PC-3 (cell line): ENCODE data around the gene APOH. TPM values are rescaled to one million over a fixed set of nuclear protein-coding genes. Genes with fewer than 3 reads are reported as not detected.

Experiments used
- ATAC-seq: fragments of 200-7000 bp; cut with Tn5 transposase; 2 replicates; pipeline ENCODE4 v1.9.1; 2020; ENCODE audit warnings: mild to moderate bottlenecking, moderate library complexity
- BruUV-seq: library from RNA; stranded (reverse); fragments of 400-500 nt; replicated peaks from 2 replicates; lab custom pipeline; 2021; lab: Mats Ljungman, UMichigan
- CTCF ChIA-PET: fragments of 300-600 bp; sonication (Branson Sonifier 250); formaldehyde crosslinking; loops from one replicate; lab custom pipeline; 2022; ENCODE audit warnings: antibody characterized with exemption; lab: Charles Lee
- POLR2A ChIA-PET: fragments of 300-600 bp; sonication (Branson Sonifier 250); formaldehyde crosslinking; loops from one replicate; lab custom pipeline; 2022; ENCODE audit warnings: antibody characterized with exemption; ENCODE audit not compliant: unreplicated experiment; lab: Charles Lee
- DNase-seq: peaks from one replicate; pipeline ENCODE4 v3.0.0-alpha.2; 2015
- H2AFZ ChIP-seq: fragments of 300-600 bp; sonication (generic); 2 replicates; pipeline ENCODE4 v1.6.0; 2016; ENCODE audit warnings: antibody characterized with exemption, low read length
- H3F3A ChIP-seq: fragments of 300-600 bp; sonication (generic); one replicate; pipeline ENCODE4 v1.6.0; 2017; ENCODE audit warnings: antibody characterized with exemption, low read length, control low read depth, mild to moderate bottlenecking; ENCODE audit not compliant: unreplicated experiment
- H3K27ac ChIP-seq: fragments of 300-600 bp; sonication (generic); 2 replicates; pipeline ENCODE4 v1.5.1; 2016; ENCODE audit warnings: mild to moderate bottlenecking, low read length
- H3K27me3 ChIP-seq: fragments of 300-600 bp; sonication (generic); 2 replicates; pipeline ENCODE4 v1.6.1; 2016; ENCODE audit warnings: low read length, mixed read lengths
- H3K36me3 ChIP-seq: fragments of 300-600 bp; sonication (generic); 2 replicates; pipeline ENCODE4 v1.6.1; 2016; ENCODE audit warnings: low read depth, mixed run types, low read length, mixed read lengths
- H3K4me1 ChIP-seq: fragments of 300-600 bp; sonication (generic); 2 replicates; pipeline ENCODE4 v1.5.1; 2016; ENCODE audit warnings: low read length; ENCODE audit not compliant: insufficient read depth
- H3K4me2 ChIP-seq: fragments of 300-600 bp; sonication (generic); 2 replicates; pipeline ENCODE4 v1.6.0; 2016; ENCODE audit warnings: low read length
- H3K4me3 ChIP-seq: fragments of 300-600 bp; sonication (generic); 2 replicates; pipeline ENCODE4 v1.5.1; 2016; ENCODE audit warnings: mild to moderate bottlenecking, low read length, mixed read lengths
- H3K79me2 ChIP-seq: fragments of 300-600 bp; sonication (generic); 2 replicates; pipeline ENCODE4 v1.6.1; 2017; ENCODE audit warnings: low read length, mixed read lengths
- H3K9ac ChIP-seq: fragments of 300-600 bp; sonication (generic); 2 replicates; pipeline ENCODE4 v1.6.0; 2016; ENCODE audit warnings: mild to moderate bottlenecking, low read length
- H3K9me2 ChIP-seq: fragments of 300-600 bp; sonication (generic); replicated peaks from 2 replicates; pipeline ENCODE4 v1.6.1; 2016; ENCODE audit warnings: mixed run types, low read length, mixed read lengths
- H3K9me3 ChIP-seq: fragments of 300-600 bp; sonication (generic); 2 replicates; pipeline ENCODE4 v1.6.1; 2016; ENCODE audit warnings: low read length, mixed read lengths
- H4K20me1 ChIP-seq: fragments of 300-600 bp; sonication (generic); 2 replicates; pipeline ENCODE4 v1.6.1; 2016; ENCODE audit warnings: low read length, mixed read lengths
- EZH2 ChIP-seq: fragments of 300-600 bp; sonication (generic); IDR thresholded peaks from one replicate; pipeline ENCODE4 v1.6.1; 2017; ENCODE audit warnings: antibody characterized with exemption, mild to moderate bottlenecking, low read length; ENCODE audit not compliant: unreplicated experiment
- EZH2phosphoT487 ChIP-seq: fragments of 300-600 bp; sonication (generic); IDR thresholded peaks from 2 replicates; pipeline ENCODE4 v1.6.1; 2018; ENCODE audit warnings: mild to moderate bottlenecking, antibody characterized with exemption, low read length, borderline replicate concordance
- intact Hi-C: fragments of 100-400 bp; cut with micrococcal nuclease; formaldehyde crosslinking; loops from 2 replicates; pipeline ENCODE4 v1.9.0; 2023
- total RNA-seq: library from RNA; depleted of rRNA; stranded (reverse); fragments of >200 nt; gene quantifications from 2 replicates; pipeline ENCODE4 v1.2.3, GENCODE V29; 2014
- TF ChIP-seq, protein P1 (sequence below): fragments of 300-600 bp; sonication (generic); conservative IDR thresholded peaks from 2 replicates; pipeline ENCODE4 v1.5.1; 2017; ENCODE audit warnings: antibody characterized with exemption, low read depth, mild to moderate bottlenecking, low read length

The APOH gene
- total RNA-seq, 1 experiment from 2014 or later, result not detected

DNA sequence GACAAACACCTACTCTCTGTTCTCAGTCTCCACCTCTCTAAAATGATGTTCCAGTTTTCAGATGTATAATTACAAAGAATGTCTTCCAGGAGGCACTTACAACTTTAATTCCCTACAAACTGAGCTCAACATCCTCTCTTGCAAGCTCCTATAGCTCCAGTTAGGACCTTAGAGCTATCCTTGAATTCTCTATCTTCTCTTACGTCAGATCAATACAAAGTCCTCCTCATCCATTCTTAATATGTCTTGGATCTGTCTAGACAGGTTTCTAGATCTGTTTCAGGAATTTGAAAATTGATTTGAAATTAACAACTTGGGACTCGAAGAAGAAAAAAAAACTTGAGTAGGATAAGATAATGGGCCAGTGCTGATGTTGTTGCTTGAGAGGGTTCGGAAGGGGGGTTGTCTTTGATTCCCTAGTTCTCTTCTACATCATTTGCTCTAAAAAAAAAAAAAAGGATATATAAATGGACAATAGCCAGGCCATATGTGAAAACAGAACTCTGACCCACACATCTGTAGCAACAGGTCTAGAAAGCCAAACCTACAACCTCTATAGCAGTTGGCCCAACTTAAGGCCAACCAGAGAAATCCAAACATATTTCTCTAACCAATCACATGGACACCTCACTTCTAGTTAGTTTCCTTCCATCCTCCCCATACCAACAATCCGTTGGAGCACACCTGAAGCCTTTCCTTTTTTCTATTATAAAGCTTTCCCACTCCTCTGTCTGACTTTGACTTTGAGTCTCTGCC lies 746 bp upstream of the APOH start:
- no peaks in the 10 kb centered on the region for H3K9me3 ChIP-seq
- H3K27me3 ChIP-seq, result no peaks in the 10 kb centered on the region
- ATAC-seq, result no peak
- H3K4me2 ChIP-seq, result no peak overlapping the region
- DNase-seq, result no peak
- no peak overlapping the region for H2AFZ ChIP-seq
- no peaks in the 10 kb centered on the region for H3K9me2 ChIP-seq
- POLR2A ChIA-PET, result no interaction called here
- H3K4me3 ChIP-seq, result no peak overlapping the region
- TF ChIP-seq EZH2phosphoT487, result no peak
- H3K4me1 ChIP-seq, result no peaks in the 10 kb centered on the region
- no TSS peak for BruUV-seq
- no peaks in the 10 kb centered on the region for H3F3A ChIP-seq
- no peaks in the 10 kb centered on the region for H3K79me2 ChIP-seq
- H3K9ac ChIP-seq, result no peak overlapping the region
- no peaks in the 10 kb centered on the region for H4K20me1 ChIP-seq
- no peaks in the 10 kb centered on the region for H3K36me3 ChIP-seq
- intact Hi-C loops, result no loop called here
- H3K27ac ChIP-seq, result no peak overlapping the region
- CTCF ChIA-PET, result no interaction called here

DNA sequence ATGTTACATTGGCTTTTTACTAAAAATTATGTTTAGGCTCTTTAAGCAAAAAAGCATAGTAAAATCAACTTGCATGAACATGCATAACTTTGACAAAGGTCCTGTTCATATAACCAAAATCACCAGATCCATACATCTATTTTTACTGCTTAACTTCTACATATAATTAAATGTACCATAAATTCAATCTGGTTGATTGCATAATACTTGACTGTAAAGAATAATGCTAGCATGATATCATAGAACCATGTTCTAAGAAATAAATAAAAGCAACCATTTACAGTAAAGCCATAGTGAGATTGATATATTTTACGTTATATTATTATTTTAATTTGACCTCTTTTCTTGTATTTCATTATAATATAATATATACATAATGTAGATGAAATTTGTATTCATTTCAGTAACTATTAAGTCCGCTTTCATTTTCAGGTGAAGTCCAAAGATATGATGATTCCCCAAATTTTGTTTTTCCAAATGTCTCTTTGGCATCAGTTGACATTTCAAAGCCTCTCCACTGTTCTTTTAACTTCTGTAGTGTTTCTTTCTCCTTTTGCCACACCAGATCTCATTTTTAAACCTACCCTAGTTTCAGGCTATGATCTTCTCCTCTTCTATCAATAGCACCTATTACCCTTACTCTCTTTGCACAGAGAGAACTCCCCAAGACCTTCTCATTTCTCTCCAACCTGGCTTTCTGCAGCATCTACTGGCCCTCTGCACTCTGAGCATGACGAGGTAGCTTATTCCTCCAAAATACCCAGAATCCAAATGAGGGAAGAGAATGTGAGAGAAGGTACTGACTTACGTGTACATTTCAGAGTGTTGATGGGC lies 1.8 kb downstream of the APOH start:
- Histone ChIP-seq H3K4me1 (no peaks in the 10 kb centered on the region), H3K4me2 (no peak overlapping the region), H3K4me3 (no peak overlapping the region), H3K9me3 (no peaks in the 10 kb centered on the region), H3F3A (no peaks in the 10 kb centered on the region), H4K20me1 (no peaks in the 10 kb centered on the region), H3K27ac (no peak overlapping the region), H3K27me3 (no peaks in the 10 kb centered on the region), H3K36me3 (no peaks in the 10 kb centered on the region), H3K79me2 (no peaks in the 10 kb centered on the region), H3K9me2 (no peaks in the 10 kb centered on the region), H3K9ac (no peak overlapping the region), H2AFZ (no peak overlapping the region)
- no peak for DNase-seq
- no peak for ATAC-seq
- TF ChIP-seq, protein P1, sequence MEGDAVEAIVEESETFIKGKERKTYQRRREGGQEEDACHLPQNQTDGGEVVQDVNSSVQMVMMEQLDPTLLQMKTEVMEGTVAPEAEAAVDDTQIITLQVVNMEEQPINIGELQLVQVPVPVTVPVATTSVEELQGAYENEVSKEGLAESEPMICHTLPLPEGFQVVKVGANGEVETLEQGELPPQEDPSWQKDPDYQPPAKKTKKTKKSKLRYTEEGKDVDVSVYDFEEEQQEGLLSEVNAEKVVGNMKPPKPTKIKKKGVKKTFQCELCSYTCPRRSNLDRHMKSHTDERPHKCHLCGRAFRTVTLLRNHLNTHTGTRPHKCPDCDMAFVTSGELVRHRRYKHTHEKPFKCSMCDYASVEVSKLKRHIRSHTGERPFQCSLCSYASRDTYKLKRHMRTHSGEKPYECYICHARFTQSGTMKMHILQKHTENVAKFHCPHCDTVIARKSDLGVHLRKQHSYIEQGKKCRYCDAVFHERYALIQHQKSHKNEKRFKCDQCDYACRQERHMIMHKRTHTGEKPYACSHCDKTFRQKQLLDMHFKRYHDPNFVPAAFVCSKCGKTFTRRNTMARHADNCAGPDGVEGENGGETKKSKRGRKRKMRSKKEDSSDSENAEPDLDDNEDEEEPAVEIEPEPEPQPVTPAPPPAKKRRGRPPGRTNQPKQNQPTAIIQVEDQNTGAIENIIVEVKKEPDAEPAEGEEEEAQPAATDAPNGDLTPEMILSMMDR, result no peak
- no peak for TF ChIP-seq EZH2
- no peak for TF ChIP-seq EZH2phosphoT487
- CTCF ChIA-PET, result no interaction called here
- POLR2A ChIA-PET, result no interaction called here
- BruUV-seq, result no TSS peak
- intact Hi-C loops, result no loop called here

DNA sequence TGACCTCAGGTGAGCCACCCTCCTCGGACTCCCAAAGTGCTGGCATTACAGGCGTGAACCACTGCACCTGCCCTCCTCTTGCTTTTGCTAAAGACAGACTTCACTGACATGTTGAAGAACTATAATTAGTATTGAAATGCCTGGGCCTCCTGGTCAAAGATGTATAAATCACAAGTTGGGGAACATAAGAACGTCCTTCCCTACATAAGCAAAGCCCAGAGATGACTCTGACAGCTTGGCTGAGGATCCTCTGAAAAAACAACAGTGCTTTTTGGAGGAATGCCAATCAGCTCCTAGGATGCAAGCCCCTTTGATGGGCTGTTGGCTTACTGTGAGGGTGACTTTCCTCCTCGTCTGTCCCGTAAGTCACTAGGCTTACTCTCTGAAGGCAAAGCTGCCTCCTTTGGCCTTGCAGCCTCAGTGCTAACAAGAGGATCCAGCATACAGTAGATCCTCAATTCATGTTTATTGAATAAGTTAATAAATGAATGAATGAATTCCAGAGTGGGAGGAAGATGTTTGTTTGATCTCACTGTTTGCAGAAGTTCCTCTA lies 6.3 kb downstream of the APOH start:
- Histone ChIP-seq H2AFZ (no peak overlapping the region), H3K4me2 (no peak overlapping the region), H3K4me3 (no peak overlapping the region), H4K20me1 (no peaks in the 10 kb centered on the region), H3K79me2 (no peaks in the 10 kb centered on the region), H3K9me2 (no peaks in the 10 kb centered on the region), H3K27ac (no peak overlapping the region), H3K9me3 (no peaks in the 10 kb centered on the region), H3K27me3 (peaks cover 5% of the 10 kb centered on the region; the same call in 1 of the 2 replicates), H3K9ac (no peak overlapping the region), H3F3A (no peaks in the 10 kb centered on the region), H3K4me1 (no peaks in the 10 kb centered on the region), H3K36me3 (no peaks in the 10 kb centered on the region)
- TF ChIP-seq EZH2 (no peak), EZH2phosphoT487 (no peak)
- TF ChIP-seq, protein P1, result no peak
- ChIA-PET CTCF (no interaction called here), POLR2A (no interaction called here)
- DNase-seq (no peak), ATAC-seq (no peak)
- intact Hi-C loops, result no loop called here
- no TSS peak for BruUV-seq
